ENCODE measurements around the gene HDAC7.
A peak's percentile ranks its signal among the peaks of the same experiment; 100 is the strongest.

Gene HDAC7

DNA sequence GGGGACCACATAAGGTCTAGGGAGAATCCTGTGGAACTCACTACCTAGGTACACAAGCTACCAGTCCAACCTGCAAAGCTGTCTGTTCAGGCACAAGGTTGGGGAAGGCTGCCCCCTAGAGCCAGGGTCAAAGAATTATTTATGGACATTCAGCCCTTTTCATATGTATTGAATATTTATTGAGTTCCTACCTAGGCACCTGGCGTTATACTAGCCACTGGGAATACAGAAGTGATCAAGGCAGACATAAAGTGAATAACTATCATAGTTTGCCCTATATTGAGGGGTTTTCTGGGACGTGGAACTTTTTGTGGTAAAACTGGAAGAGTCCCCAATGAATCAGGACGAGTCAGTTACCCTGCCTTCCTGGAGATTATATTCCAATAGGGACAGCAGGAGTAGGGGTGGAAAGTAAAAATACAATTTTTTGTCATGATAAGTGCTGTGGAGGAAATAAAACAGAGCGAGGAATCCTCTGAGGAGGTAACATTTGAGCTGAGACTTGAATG lies 52.4 kb downstream of the HDAC7 start:
- peak; percentile 76 for ATAC-seq
- no peak overlapping the region for H3K27ac Mint-ChIP-seq

DNA sequence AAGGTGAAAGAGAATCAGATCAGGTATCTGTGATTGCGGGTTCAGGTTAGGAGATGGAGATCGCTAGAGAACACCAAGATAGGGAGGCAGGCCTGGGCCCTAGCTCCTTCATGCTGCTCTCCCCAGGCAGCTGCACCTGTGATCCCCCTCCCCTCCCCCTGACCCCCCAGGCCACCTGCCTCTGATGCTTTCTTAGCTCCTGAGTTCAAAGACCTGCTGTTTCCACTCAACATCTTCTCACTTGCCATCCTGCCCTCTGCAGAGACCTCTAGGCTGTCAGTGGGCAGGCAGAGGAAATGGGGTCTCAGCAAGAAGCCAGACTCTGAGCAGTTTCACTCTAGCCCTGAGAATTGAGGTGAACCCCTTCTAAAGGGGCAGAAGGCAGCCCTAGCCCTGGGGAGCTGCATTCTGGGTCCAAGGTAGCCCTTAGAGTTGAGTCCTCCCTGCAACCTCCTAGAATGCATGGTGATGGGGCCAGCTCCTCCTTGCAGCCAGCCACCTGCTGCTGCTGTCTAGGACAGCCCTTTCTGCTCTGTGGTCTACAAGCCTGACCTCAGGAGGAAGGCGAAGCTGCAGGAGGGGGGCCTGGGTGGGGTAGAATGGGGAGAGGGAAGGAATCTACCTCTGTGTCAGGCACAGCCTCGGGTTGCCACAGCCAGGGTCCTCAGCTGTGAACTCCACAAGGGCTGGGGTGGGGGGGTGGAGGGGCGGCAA lies 53.0 kb downstream of the HDAC7 start:
- H3K9me3 Mint-ChIP-seq: no peaks in the 10 kb centered on the region
- H3K4me1 Mint-ChIP-seq: peaks cover 7% of the 10 kb centered on the region
- no peaks in the 10 kb centered on the region for H3K36me3 Mint-ChIP-seq
- ATAC-seq (peak; percentile 17), DNase-seq (ENCODE audit: low spot score in 2 of 2) (no peak)
- H3K27ac Mint-ChIP-seq: no peak overlapping the region
- no peak overlapping the region for H3K4me3 Mint-ChIP-seq

More for the DNA sequence above, 52.4 kb downstream of the HDAC7 start:
- no peaks in the 10 kb centered on the region for H3K9me3 Mint-ChIP-seq
- peaks cover 3% of the 10 kb centered on the region for H3K36me3 Mint-ChIP-seq
- peaks cover 7% of the 10 kb centered on the region for H3K4me1 Mint-ChIP-seq
- DNase-seq (ENCODE audit: low spot score in 2 of 2): peak; percentile 50 to 81
- no peak overlapping the region for H3K4me3 Mint-ChIP-seq

DNA sequence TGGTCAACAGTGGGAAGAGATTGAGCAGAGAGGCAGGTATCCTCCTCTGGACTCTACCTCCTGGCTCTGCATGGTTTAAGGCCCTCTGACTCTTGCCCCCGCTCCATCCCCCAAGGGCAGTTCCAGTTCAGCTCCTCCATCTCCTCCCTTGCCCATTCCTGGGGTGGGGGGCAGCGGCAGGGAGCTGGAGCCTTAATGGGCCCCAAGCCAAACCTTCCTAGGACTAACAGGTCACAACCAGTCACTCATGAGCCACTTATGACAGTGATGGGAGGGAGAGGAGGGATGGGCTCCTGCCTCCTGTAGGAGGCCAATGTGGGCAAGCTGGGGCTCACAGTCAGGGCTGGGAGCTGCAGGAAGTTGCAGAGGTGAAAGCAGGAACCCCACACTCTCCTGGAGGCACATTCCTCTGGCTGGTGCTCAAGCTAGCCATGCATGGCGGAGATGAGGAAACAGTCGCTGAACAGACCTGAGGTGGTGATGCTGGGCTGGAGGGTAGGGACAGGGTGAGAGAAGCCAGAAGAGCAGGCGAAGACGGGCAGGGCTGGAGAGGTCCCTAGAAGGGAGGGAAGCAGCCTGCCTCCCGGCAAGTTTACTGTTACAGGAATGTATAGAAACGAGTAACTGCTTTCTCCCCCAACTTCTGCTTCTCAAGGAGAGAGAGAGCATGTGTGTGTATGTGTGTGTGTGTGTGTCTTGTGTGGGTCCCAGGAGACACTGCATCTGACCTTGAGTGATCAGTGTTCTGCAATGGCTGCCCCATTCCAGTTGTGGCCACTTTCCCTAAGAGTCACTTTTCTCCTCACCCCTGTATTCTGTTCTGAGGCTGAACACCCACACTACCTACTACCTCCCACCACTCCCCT lies 56.0 kb downstream of the HDAC7 start:
- ATAC-seq (no peak), DNase-seq (ENCODE audit: low spot score in 2 of 2) (no peak)
- Mint-ChIP-seq H3K27ac (peak overlapping the region; percentile 58), H3K4me3 (no peak overlapping the region), H3K4me1 (peaks cover 20% of the 10 kb centered on the region), H3K36me3 (no peaks in the 10 kb centered on the region), H3K9me3 (no peaks in the 10 kb centered on the region)

DNA sequence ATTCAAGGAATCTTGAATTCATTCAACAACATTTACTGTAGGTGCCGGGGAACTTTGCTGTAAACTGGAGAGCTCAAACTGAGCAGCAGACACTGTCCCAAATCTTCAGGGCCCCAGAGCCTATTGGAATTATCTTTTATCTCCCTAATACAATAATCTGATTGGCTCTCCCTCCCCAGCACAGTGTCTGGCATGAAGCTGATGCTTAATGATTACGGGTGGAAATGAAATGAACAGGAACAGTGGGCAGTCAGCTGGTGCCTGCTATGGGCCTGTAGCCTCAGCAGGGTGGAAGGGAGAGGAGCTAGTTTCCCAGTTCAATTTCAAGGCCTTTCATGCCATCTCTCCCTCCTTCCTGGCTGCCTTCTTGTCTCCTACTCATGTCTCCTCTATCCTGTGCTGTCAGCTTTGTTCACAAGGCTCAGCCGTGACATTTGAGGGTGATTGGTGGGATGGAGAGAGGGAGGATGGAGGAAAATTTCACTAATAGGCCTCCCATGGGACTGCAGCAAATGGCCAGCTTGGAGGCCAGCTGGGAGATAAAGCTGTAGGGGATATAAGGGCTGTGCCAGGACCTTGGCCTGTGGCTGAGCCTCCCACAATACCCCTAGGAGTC lies 56.7 kb downstream of the HDAC7 start:
- Mint-ChIP-seq H3K27ac (peak overlapping the region; percentile 58), H3K9me3 (no peaks in the 10 kb centered on the region), H3K4me3 (no peak overlapping the region), H3K4me1 (peaks cover 28% of the 10 kb centered on the region), H3K36me3 (no peaks in the 10 kb centered on the region)
- ATAC-seq: no peak
- DNase-seq (ENCODE audit: low spot score in 2 of 2): no peak

DNA sequence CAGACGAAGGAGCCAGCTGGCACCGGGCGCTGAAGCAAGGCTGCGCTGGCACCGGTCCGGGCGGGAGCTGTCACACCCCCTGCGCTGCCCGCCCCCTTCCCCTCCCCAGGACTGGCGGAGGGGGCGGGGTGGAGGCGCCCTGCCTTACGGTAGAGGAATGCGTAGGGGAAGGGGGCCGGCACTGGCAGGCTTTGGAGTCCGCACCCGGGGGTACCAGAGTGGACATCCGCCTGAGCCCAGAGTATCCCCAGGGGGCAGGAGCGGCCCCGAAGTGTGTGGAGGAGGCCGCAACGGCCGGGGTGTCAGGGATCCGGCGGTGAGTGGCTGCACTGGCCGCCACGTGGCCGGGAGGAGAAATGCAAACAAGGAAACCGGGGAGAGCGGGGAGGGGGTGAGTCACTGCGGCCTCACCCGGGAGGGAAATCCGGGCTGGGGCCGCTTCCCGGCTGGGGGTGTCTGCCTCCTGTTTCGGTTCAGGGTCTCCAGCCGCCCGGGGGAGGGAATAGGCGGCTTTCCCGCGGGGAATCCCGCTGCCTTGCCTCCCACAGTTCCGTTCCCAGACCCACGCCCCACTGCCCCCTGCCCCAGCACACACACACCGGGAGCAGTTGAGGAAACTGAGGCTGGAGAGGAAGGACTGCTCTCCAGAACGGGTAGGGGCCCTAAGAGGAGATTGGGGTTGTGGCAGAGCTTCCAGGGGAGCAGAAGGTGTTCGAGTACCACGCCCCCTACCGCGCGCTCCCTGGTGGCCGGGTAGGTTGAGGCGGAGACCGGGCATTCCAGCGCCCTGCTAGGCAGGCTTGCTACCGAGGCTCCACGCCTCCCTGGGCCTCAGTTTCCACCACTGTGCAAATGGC lies 60.6 kb downstream of the HDAC7 start, which contains the start of gene RAPGEF3:
RAPGEF3 (minus strand) TSS at position 47 of the 857 bp plus-strand sequence. CDS start 324 bp downstream, outside the sequence.
- ATAC-seq: peak; percentile 75
- peaks cover 55% of the 10 kb centered on the region for H3K4me1 Mint-ChIP-seq
- peak within 1 kb of the TSS; percentile 82 for H3K27ac Mint-ChIP-seq
- H3K4me3 Mint-ChIP-seq: peak within 1 kb of the TSS; percentile 77
- H3K36me3 Mint-ChIP-seq: no peaks in the 10 kb centered on the region
- H3K9me3 Mint-ChIP-seq: no peaks in the 10 kb centered on the region
- DNase-seq (ENCODE audit: low spot score in 2 of 2): peak; percentile 46 to 79

DNA sequence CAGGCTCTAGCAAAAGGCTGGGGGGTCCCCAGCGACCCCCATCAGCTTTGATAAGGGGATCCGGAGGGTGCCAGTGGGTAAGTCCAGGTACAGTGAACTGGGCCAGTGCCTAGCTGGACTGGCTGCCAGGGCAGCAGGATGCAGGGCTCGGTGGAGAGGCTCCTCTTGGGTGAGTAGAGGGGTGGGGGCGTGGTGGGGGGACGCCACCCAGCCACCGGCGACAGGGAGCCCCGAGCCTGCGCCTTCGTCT lies 61.2 kb downstream of the HDAC7 start:
- ATAC-seq (no peak), DNase-seq (ENCODE audit: low spot score in 2 of 2) (no peak)
- H3K9me3 Mint-ChIP-seq: no peaks in the 10 kb centered on the region
- H3K36me3 Mint-ChIP-seq: no peaks in the 10 kb centered on the region
- peaks cover 59% of the 10 kb centered on the region for H3K4me1 Mint-ChIP-seq
- no peak overlapping the region for H3K27ac Mint-ChIP-seq
- peak overlapping the region; percentile 77 for H3K4me3 Mint-ChIP-seq

DNA sequence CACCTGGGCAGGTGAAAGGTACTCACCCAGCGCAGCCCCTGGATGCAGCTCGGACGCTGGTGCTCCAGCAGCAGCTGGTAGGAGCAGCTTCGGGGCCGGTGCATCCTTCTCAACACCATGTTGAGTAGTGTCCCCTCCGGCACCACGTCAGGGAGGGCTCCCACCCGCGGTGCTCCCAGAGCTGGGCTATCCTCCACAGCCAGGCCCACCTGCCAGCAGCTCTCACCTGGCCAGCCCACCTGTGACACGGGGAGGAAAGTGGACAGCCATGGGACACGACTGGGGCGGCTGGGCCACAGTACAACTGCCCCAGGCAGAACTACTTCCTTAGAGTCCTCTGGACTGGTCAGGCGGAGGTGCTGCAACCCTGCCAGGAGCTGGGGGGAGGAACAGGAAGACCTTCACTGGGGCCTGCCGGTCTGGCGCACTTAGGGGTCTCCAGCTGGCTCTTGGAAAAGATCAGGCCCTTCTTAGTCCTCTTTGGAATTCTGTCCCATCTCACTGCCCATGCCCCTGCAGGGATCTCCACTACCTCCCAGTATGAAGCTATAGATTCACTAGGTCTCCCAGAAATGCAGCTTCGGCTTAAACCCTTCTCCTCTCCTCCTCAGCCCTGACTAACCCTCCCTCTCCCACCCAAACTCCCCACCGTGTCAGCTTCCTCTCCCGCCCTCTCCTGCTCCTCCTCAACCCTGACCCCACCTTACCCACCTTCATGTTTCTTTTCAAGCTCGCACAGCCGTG lies 61.7 kb downstream of the HDAC7 start:
- Mint-ChIP-seq H3K36me3 (no peaks in the 10 kb centered on the region), H3K4me3 (peak overlapping the region; percentile 77)
- no peak for DNase-seq (ENCODE audit: low spot score in 2 of 2)

DNA sequence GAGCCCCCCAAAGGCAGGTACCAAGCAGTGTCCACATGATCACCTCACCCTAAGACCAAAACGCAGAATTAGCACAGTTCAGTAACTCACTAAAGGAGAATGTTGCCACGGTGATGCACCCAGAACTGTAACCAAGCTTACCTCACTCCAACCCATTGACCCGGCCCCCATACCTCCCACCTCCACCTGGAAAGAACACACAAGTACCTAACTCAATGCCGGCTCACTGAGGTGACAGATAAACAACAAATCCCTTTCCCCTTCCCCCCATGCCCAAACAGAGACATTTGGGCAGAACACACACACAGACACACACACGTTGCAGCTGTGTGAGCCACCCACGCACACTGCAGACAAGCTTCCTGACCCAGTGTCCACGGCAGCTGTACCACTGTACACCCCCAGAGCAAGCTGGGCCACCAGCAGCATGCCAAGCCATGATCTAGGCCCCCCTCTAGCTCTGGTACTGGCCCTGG lies 62.3 kb downstream of the HDAC7 start:
- DNase-seq (ENCODE audit: low spot score in 2 of 2) (no peak), ATAC-seq (no peak)
- Mint-ChIP-seq H3K9me3 (no peaks in the 10 kb centered on the region), H3K4me3 (peak overlapping the region; percentile 77), H3K4me1 (peaks cover 64% of the 10 kb centered on the region), H3K27ac (peak overlapping the region; percentile 14), H3K36me3 (no peaks in the 10 kb centered on the region)

More for the DNA sequence above, 61.7 kb downstream of the HDAC7 start:
- H3K9me3 Mint-ChIP-seq: no peaks in the 10 kb centered on the region
- H3K4me1 Mint-ChIP-seq: peaks cover 64% of the 10 kb centered on the region
- H3K27ac Mint-ChIP-seq: peak overlapping the region; percentile 14
- no peak for ATAC-seq

DNA sequence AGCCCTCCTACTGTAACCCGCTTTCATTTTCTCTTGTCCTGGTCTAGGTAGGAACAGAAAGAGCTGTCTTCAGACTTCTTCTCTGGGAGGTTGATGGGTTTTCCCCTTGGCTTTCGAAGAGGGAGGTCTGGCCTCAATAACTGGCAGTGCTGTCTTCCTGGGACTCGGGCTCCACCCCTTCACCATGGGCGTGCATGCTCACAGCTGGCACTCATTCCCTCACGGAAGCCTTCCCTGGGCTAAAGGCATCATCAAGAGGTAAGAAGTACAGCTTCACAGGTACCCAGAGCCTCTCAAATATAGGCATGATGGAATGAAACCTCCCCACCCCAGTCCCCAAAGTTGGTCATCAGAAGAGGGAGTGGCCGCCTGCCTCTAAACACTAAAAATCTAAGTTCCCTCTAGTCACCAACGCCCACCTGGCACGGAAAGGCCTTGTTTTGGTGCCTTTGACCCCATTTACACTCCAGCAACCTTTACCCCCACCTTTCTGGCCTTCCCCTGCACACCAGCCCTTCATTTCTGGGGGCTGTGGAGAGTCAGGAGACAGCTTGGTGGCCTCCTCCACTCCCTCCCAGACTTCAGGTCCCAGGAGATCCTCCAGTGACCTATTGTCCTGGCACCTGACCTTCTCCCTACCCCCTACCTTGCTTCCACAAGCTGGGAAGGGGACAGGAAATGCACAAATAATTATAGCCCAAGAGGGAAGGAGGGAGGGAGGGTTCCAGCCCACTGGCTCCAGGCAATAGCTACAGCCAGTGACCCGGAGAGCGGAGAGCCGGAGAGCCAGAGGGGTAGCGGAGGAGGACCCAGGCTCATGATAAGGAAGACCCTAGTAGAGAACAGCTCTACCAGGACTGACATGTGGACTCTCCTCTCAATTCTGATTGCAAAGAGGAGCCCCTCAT lies 63.8 kb downstream of the HDAC7 start:
- peak; percentile 68 for ATAC-seq

DNA sequence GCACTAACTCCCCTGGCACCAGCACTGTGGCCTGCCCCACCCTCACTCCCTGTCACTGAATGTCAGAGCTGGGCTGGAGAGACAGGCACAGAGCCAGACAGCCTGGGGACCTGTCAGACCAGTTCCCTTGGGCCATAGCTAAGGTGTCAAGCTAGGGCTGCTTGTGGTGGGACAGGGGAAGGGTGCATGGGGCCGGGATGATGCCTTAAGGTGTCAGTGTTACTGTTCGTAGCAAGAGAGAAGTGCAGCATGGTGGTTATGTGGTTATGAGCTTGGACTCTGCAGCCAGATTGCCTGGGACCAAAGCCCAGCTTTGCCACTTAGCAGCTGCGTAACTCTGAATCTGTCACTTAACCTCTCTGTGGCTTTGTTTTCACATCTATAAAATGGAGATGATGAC lies 64.8 kb downstream of the HDAC7 start:
- DNase-seq (ENCODE audit: low spot score in 2 of 2) (peak in 1 of 2 donors; percentile 57), ATAC-seq (peak; percentile 27)
- Mint-ChIP-seq H3K4me3 (peak overlapping the region; percentile 55), H3K27ac (peak overlapping the region; percentile 85), H3K36me3 (no peaks in the 10 kb centered on the region), H3K4me1 (peaks cover 61% of the 10 kb centered on the region), H3K9me3 (no peaks in the 10 kb centered on the region)

More for the DNA sequence above, 63.8 kb downstream of the HDAC7 start:
- peak overlapping the region; percentile 85 for H3K27ac Mint-ChIP-seq
- peaks cover 64% of the 10 kb centered on the region for H3K4me1 Mint-ChIP-seq
- no peaks in the 10 kb centered on the region for H3K9me3 Mint-ChIP-seq
- DNase-seq (ENCODE audit: low spot score in 2 of 2): no peak
- H3K4me3 Mint-ChIP-seq: peak overlapping the region; percentile 55
- no peaks in the 10 kb centered on the region for H3K36me3 Mint-ChIP-seq

DNA sequence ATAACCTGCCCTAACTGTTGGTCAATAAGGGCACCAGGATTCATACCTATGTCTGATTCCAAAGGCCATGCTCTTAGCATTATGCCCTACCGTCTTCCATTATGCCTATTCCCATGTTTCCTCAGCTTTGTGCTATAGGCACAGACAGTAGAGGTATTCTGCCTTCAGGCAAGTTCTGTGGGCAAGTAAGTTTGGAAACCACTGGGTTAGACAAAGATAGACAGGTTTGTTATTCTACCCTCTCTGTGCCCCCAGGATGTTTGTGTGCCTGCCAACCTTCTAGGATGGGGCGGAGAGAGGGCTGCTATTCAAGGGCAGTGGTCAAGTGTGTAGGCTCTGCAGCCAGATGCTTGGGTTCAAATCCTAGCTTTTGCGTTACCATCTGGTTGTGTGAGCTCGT lies 65.6 kb downstream of the HDAC7 start:
- H3K9me3 Mint-ChIP-seq: no peaks in the 10 kb centered on the region
- H3K4me1 Mint-ChIP-seq: peaks cover 53% of the 10 kb centered on the region
- ATAC-seq (no peak), DNase-seq (ENCODE audit: low spot score in 2 of 2) (no peak)
- no peaks in the 10 kb centered on the region for H3K36me3 Mint-ChIP-seq
- H3K27ac Mint-ChIP-seq: peak overlapping the region; percentile 56
- H3K4me3 Mint-ChIP-seq: no peak overlapping the region

DNA sequence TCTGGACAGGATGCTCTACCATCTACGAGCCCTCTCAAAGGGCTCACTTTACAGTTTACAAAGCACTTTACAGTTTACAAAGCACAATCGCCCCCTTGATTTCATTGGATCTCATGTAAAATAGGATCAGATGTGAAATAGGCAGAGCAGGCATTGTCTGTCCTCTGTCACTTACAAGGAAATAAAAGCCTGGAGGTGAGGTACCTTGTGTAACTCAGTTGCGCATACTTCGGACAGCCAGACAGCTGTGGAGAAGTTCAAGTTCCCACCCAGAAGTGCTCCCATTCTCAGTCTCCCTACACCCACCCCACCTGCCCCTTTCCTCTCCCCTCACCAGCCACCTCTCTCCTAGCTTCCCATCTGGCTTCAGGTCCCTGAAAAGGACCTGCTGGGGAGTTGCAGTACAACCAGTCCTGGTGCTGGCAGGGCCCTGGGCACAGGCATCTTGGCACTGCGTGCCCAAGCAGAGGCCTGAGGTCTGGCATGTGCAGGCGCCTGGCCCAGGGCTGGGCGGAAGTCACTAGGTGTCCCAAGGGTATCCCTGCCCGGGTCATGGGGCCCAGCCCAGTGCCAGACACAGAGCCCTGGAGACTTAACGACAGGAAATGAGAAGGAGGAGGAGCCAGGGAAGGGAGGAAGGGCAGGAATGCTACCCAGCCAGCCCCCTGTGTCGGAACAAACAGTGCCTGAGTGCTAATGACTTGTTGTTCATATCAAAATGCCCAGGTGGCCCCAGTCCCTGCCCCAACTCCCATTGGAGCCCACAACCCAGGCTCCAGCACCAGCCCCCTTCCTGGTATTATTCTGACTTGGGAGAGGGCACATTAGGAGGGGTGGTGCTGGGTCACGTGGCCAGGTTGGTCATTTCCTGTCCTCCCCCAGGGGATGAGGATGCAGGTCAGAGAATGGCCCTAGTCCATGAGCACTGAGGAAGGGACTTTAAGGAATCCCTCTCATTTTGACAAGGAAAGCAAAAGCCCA lies 66.4 kb downstream of the HDAC7 start:
- no peaks in the 10 kb centered on the region for H3K36me3 Mint-ChIP-seq
- peaks cover 46% of the 10 kb centered on the region for H3K4me1 Mint-ChIP-seq
- DNase-seq (ENCODE audit: low spot score in 2 of 2) (no peak), ATAC-seq (no peak)
- H3K9me3 Mint-ChIP-seq: no peaks in the 10 kb centered on the region
- peak overlapping the region; percentile 56 for H3K27ac Mint-ChIP-seq
- no peak overlapping the region for H3K4me3 Mint-ChIP-seq

Measured in stimulated activated effector memory CD8-positive, alpha-beta T cell treated with anti-CD3 and anti-CD28 coated beads, Interleukin-12 subunit alpha, Interleukin-12 subunit beta, amount 100 ng/mL, for 72 hours (primary cell).